GM18526 (cell line): ENCODE measurements around the gene SLC22A7.

Experiments
- POLR2A ChIP-seq: IDR thresholded peaks from 3 replicates; pipeline ENCODE4 v1.6.1; 2011; ENCODE audit not compliant: insufficient read length; ENCODE audit errors: extremely low read depth

SLC22A7 gene

GRCh38 chr6:43284991-43285781 is 12.9 kb upstream of the SLC22A7 start:
- no peak for TF ChIP-seq POLR2A

GRCh38 chr6:43285832-43286231 is 12.2 kb upstream of the SLC22A7 start:
- TF ChIP-seq POLR2A = no peak

- TF ChIP-seq POLR2A = no peak
Measured at GRCh38 chr6:43286456-43286979, 11.5 kb upstream of the SLC22A7 start.

- TF ChIP-seq POLR2A = no peak
Measured at GRCh38 chr6:43286980-43287716, 10.9 kb upstream of the SLC22A7 start.

GRCh38 chr6:43287717-43288679 is 10.1 kb upstream of the SLC22A7 start:
- TF ChIP-seq POLR2A = no peak

- no peak for TF ChIP-seq POLR2A
Measured at GRCh38 chr6:43290339-43290904, 7.6 kb upstream of the SLC22A7 start.

- no peak for TF ChIP-seq POLR2A
Measured at GRCh38 chr6:43290905-43291355, 7.1 kb upstream of the SLC22A7 start.

GRCh38 chr6:43291708-43292107 is 6.4 kb upstream of the SLC22A7 start:
- no peak for TF ChIP-seq POLR2A

GRCh38 chr6:43292341-43292740 is 5.7 kb upstream of the SLC22A7 start:
- TF ChIP-seq POLR2A = no peak

GRCh38 chr6:43292763-43293318 is 5.2 kb upstream of the SLC22A7 start:
- no peak for TF ChIP-seq POLR2A

- TF ChIP-seq POLR2A = no peak
Measured at GRCh38 chr6:43293698-43294097, 4.4 kb upstream of the SLC22A7 start.

- no peak for TF ChIP-seq POLR2A
Measured at GRCh38 chr6:43294536-43294935, 3.5 kb upstream of the SLC22A7 start.

- TF ChIP-seq POLR2A = no peak
Measured at GRCh38 chr6:43295456-43295855, 2.6 kb upstream of the SLC22A7 start.

GRCh38 chr6:43296780-43297497 is 1.1 kb upstream of the SLC22A7 start:
- no peak for TF ChIP-seq POLR2A
